Measurements from ENCODE around the gene RBM44.

RBM44 gene

GRCh38 chr2:237752761-237753165, 45.8 kb upstream of the RBM44 start:
- 99% methylated on average over 5 of the region's 5 CpGs for WGBS
- H3K4me3 ChIP-seq (ENCODE audit: insufficient read depth in 1 of 2, low read depth in 1 of 2, low read length in 2 of 2) = no peak overlapping the region
- no peak overlapping the region for H3K9ac ChIP-seq (ENCODE audit: low read length)
- H2BK15ac ChIP-seq (ENCODE audit: low read depth, poor library complexity, severe bottlenecking) = no peak overlapping the region
- no peaks in the 10 kb centered on the region for H3K9me3 ChIP-seq (ENCODE audit: control insufficient read depth, low read length)
- no peak overlapping the region for H3K4me2 ChIP-seq (ENCODE audit: low read length, poor library complexity, severe bottlenecking)
- no peak overlapping the region for H3K14ac ChIP-seq (ENCODE audit: low read length in 2 of 2)
- H4K91ac ChIP-seq (ENCODE audit: low read length) = no peak overlapping the region
- H3K23ac ChIP-seq (ENCODE audit: low read length in 2 of 2) = no peak overlapping the region
- H3K4ac ChIP-seq (ENCODE audit: low read depth in 1 of 2, low read length in 2 of 2) = no peak overlapping the region
- H3K18ac ChIP-seq (ENCODE audit: low read depth in 1 of 2, low read length in 2 of 2) = no peak overlapping the region
- H3K4me1 ChIP-seq (ENCODE audit: control insufficient read depth, insufficient read depth, low read depth, low read length) = no peaks in the 10 kb centered on the region
- H3K27me3 ChIP-seq (ENCODE audit: control insufficient read depth in 1 of 2, insufficient read depth in 1 of 2, low read length in 2 of 2) = no peaks in the 10 kb centered on the region
- H3K36me3 ChIP-seq (ENCODE audit: control insufficient read depth in 1 of 2, insufficient read depth in 2 of 2, low read depth in 1 of 2, low read length in 2 of 2) = peaks cover 43 to 94% of the 10 kb centered on the region in 2 experiments
- no peak overlapping the region for H2AFZ ChIP-seq (ENCODE audit: low read depth, low read length)
- DNase-seq = no peak
- H2BK12ac ChIP-seq (ENCODE audit: low read length in 2 of 2) = no peak overlapping the region
- H3K79me1 ChIP-seq (replicated peaks; ENCODE audit: low read length, poor library complexity, severe bottlenecking) = peaks cover 26% of the 10 kb centered on the region
- H2BK120ac ChIP-seq (ENCODE audit: low read depth, low read length) = no peak overlapping the region
- H4K8ac ChIP-seq (ENCODE audit: low read length) = no peak overlapping the region
- no peak overlapping the region for H2AK5ac ChIP-seq (ENCODE audit: low read length, severe bottlenecking)
- no peak overlapping the region for H2BK5ac ChIP-seq (ENCODE audit: low read depth, low read length, poor library complexity, severe bottlenecking)
- H3K27ac ChIP-seq (ENCODE audit: low read length, poor library complexity, severe bottlenecking) = no peak overlapping the region

DNA sequence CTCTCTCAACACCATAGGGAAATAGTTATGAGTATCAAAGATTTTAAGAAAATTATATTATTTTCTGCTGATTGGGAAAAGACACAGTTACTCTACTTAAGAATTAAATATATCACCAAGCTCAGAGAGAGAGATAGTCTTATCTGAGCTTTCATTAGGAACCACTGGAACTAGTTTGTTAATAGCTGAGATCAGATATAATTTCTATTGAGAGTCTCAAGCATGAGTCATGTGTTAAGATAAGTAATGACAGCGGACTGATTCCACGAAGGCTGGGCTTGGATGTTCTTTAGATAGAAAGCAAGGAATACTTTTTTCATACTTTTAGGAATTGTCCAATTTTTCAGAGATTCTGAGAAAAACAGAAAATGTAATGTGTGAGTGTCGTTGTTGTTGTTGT, 44.4 kb upstream of the RBM44 start:
- Histone ChIP-seq H3K4me1 (ENCODE audit: control insufficient read depth, insufficient read depth, low read depth, low read length) (no peaks in the 10 kb centered on the region), H3K36me3 (ENCODE audit: control insufficient read depth in 1 of 2, insufficient read depth in 2 of 2, low read depth in 1 of 2, low read length in 2 of 2) (peaks cover 45 to 94% of the 10 kb centered on the region in 2 experiments), H3K27me3 (ENCODE audit: control insufficient read depth in 1 of 2, insufficient read depth in 1 of 2, low read length in 2 of 2) (no peaks in the 10 kb centered on the region), H2BK5ac (ENCODE audit: low read depth, low read length, poor library complexity, severe bottlenecking) (no peak overlapping the region), H3K27ac (ENCODE audit: low read length, poor library complexity, severe bottlenecking) (no peak overlapping the region), H3K79me1 (replicated peaks; ENCODE audit: low read length, poor library complexity, severe bottlenecking) (peaks cover 25% of the 10 kb centered on the region), H2AFZ (ENCODE audit: low read depth, low read length) (no peak overlapping the region), H4K8ac (ENCODE audit: low read length) (no peak overlapping the region), H3K18ac (ENCODE audit: low read depth in 1 of 2, low read length in 2 of 2) (no peak overlapping the region), H2BK12ac (ENCODE audit: low read length in 2 of 2) (no peak overlapping the region), H2AK5ac (ENCODE audit: low read length, severe bottlenecking) (no peak overlapping the region), H2BK120ac (ENCODE audit: low read depth, low read length) (no peak overlapping the region), H3K9ac (ENCODE audit: low read length) (no peak overlapping the region), H3K4ac (ENCODE audit: low read depth in 1 of 2, low read length in 2 of 2) (no peak overlapping the region), H4K91ac (ENCODE audit: low read length) (no peak overlapping the region), H3K9me3 (ENCODE audit: control insufficient read depth, low read length) (no peaks in the 10 kb centered on the region), H3K4me3 (ENCODE audit: insufficient read depth in 1 of 2, low read depth in 1 of 2, low read length in 2 of 2) (no peak overlapping the region), H3K4me2 (ENCODE audit: low read length, poor library complexity, severe bottlenecking) (no peak overlapping the region), H2BK15ac (ENCODE audit: low read depth, poor library complexity, severe bottlenecking) (no peak overlapping the region), H3K14ac (ENCODE audit: low read length in 2 of 2) (no peak overlapping the region), H3K23ac (ENCODE audit: low read length in 2 of 2) (no peak overlapping the region)
- 38% methylated on average over 2 of the region's 3 CpGs for WGBS
- peak; percentile 46 for DNase-seq

DNA sequence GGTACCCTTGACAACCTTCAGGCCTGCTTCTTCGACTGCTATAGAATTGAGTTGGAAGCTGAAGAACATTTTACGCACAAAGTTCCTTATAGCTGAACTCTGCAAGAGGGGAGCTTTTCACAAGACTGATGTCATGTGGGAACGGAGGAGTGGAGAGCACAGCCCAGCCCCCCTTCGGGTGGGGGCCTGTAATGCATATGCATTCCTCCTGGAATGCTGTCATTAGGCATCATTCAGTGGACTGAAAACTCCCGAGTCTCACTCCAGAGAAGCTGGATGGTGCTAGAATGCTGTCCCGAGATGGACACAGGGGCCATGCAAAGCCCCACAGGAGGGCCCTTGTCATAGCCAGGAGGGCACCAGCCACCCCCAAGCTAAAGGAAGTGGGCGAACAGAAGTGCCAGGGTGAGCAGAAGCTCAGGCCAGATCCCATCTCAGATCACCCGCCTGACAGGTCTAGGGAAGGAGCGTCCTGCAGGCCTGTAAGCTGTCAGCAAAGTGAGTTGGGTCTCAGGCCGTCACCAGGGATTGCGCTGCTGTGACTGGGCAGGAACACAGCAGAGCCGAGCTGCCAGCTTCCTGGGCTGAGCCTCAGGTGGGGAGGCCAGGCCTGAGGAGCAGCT, 43.8 kb upstream of the RBM44 start:
- peaks cover 45 to 94% of the 10 kb centered on the region in 2 experiments for H3K36me3 ChIP-seq (ENCODE audit: control insufficient read depth in 1 of 2, insufficient read depth in 2 of 2, low read depth in 1 of 2, low read length in 2 of 2)
- H2AK5ac ChIP-seq (ENCODE audit: low read length, severe bottlenecking) = no peak overlapping the region
- no peak overlapping the region for H2BK5ac ChIP-seq (ENCODE audit: low read depth, low read length, poor library complexity, severe bottlenecking)
- H4K91ac ChIP-seq (ENCODE audit: low read length) = no peak overlapping the region
- no peak overlapping the region for H3K18ac ChIP-seq (ENCODE audit: low read depth in 1 of 2, low read length in 2 of 2)
- DNase-seq = no peak
- H3K23ac ChIP-seq (ENCODE audit: low read length in 2 of 2) = no peak overlapping the region
- H3K27ac ChIP-seq (ENCODE audit: low read length, poor library complexity, severe bottlenecking) = no peak overlapping the region
- H2BK15ac ChIP-seq (ENCODE audit: low read depth, poor library complexity, severe bottlenecking) = no peak overlapping the region
- H3K9me3 ChIP-seq (ENCODE audit: control insufficient read depth, low read length) = no peaks in the 10 kb centered on the region
- no peaks in the 10 kb centered on the region for H3K4me1 ChIP-seq (ENCODE audit: control insufficient read depth, insufficient read depth, low read depth, low read length)
- H2BK120ac ChIP-seq (ENCODE audit: low read depth, low read length) = no peak overlapping the region
- no peak overlapping the region for H4K8ac ChIP-seq (ENCODE audit: low read length)
- no peak overlapping the region for H3K4me3 ChIP-seq (ENCODE audit: insufficient read depth in 1 of 2, low read depth in 1 of 2, low read length in 2 of 2)
- 94% methylated on average over 12 of the region's 12 CpGs for WGBS
- H3K79me1 ChIP-seq (replicated peaks; ENCODE audit: low read length, poor library complexity, severe bottlenecking) = peaks cover 24% of the 10 kb centered on the region
- no peak overlapping the region for H3K9ac ChIP-seq (ENCODE audit: low read length)
- H3K27me3 ChIP-seq (ENCODE audit: control insufficient read depth in 1 of 2, insufficient read depth in 1 of 2, low read length in 2 of 2) = no peaks in the 10 kb centered on the region
- H2AFZ ChIP-seq (ENCODE audit: low read depth, low read length) = no peak overlapping the region
- H3K4ac ChIP-seq (ENCODE audit: low read depth in 1 of 2, low read length in 2 of 2) = no peak overlapping the region
- no peak overlapping the region for H3K4me2 ChIP-seq (ENCODE audit: low read length, poor library complexity, severe bottlenecking)
- H3K14ac ChIP-seq (ENCODE audit: low read length in 2 of 2) = no peak overlapping the region
- H2BK12ac ChIP-seq (ENCODE audit: low read length in 2 of 2) = no peak overlapping the region

GRCh38 chr2:237757616-237758015, 41.0 kb upstream of the RBM44 start:
- Histone ChIP-seq H2BK15ac (ENCODE audit: low read depth, poor library complexity, severe bottlenecking) (no peak overlapping the region), H3K79me1 (replicated peaks; ENCODE audit: low read length, poor library complexity, severe bottlenecking) (peaks cover 16% of the 10 kb centered on the region), H3K4me2 (ENCODE audit: low read length, poor library complexity, severe bottlenecking) (no peak overlapping the region), H3K18ac (ENCODE audit: low read depth in 1 of 2, low read length in 2 of 2) (no peak overlapping the region), H3K9me3 (ENCODE audit: control insufficient read depth, low read length) (no peaks in the 10 kb centered on the region), H3K9ac (ENCODE audit: low read length) (no peak overlapping the region), H3K36me3 (ENCODE audit: control insufficient read depth in 1 of 2, insufficient read depth in 2 of 2, low read depth in 1 of 2, low read length in 2 of 2) (peaks cover 36 to 98% of the 10 kb centered on the region in 2 experiments), H2AK5ac (ENCODE audit: low read length, severe bottlenecking) (no peak overlapping the region), H2BK12ac (ENCODE audit: low read length in 2 of 2) (no peak overlapping the region), H3K14ac (ENCODE audit: low read length in 2 of 2) (no peak overlapping the region), H4K91ac (ENCODE audit: low read length) (no peak overlapping the region), H3K23ac (ENCODE audit: low read length in 2 of 2) (no peak overlapping the region), H3K4ac (ENCODE audit: low read depth in 1 of 2, low read length in 2 of 2) (no peak overlapping the region), H2BK5ac (ENCODE audit: low read depth, low read length, poor library complexity, severe bottlenecking) (no peak overlapping the region), H3K4me3 (ENCODE audit: insufficient read depth in 1 of 2, low read depth in 1 of 2, low read length in 2 of 2) (no peak overlapping the region), H3K4me1 (ENCODE audit: control insufficient read depth, insufficient read depth, low read depth, low read length) (no peaks in the 10 kb centered on the region), H2AFZ (ENCODE audit: low read depth, low read length) (no peak overlapping the region), H3K27me3 (ENCODE audit: control insufficient read depth in 1 of 2, insufficient read depth in 1 of 2, low read length in 2 of 2) (no peaks in the 10 kb centered on the region), H3K27ac (ENCODE audit: low read length, poor library complexity, severe bottlenecking) (no peak overlapping the region), H2BK120ac (ENCODE audit: low read depth, low read length) (no peak overlapping the region), H4K8ac (ENCODE audit: low read length) (no peak overlapping the region)
- no peak for DNase-seq
- WGBS = 100% methylated on average over 4 of the region's 10 CpGs
